Esophagus muscularis mucosa (tissue), 4 donors: Measurements from ENCODE around the gene APOL3. TPM values are rescaled to one million over a fixed set of nuclear protein-coding genes. Genes with fewer than 3 reads are reported as not detected.

ENCODE experiments used
- DNase-seq: peaks from one replicate; pipeline ENCODE4 v3.0.0-alpha.2; 2017; ENCODE audit errors: extremely low spot score
- H3K27ac ChIP-seq, 4 donors: fragments of 200-600 bp; sonication (generic); replicated peaks in 1 of 4; 1 replicate in 3 of 4; 2 replicates in 1 of 4; pipeline ENCODE4 v1.5.1; 2016 to 2019; ENCODE audit warnings: mild to moderate bottlenecking in 1 of 4
- H3K27me3 ChIP-seq, 4 donors: fragments of 200-600 bp; sonication (generic); one replicate each; pipeline versions ENCODE4 v1.5.1 to v1.6.0; 2016 to 2019
- H3K36me3 ChIP-seq, 4 donors: fragments of 200-600 bp; sonication (generic); one replicate each; pipeline ENCODE4 v1.5.1; 2016 to 2019
- H3K4me1 ChIP-seq, 4 donors: fragments of 200-600 bp; sonication (generic); one replicate each; pipeline ENCODE4 v1.5.1; 2016 to 2019
- H3K4me3 ChIP-seq, 4 donors: fragments of 200-600 bp; sonication (generic); 1 replicate in 2 of 4; 2 replicates in 2 of 4; pipeline ENCODE4 v1.5.1; 2016 to 2019; ENCODE audit warnings: mild to moderate bottlenecking in 4 of 4, moderate library complexity in 1 of 4
- H3K9me3 ChIP-seq, 4 donors: fragments of 200-600 bp; sonication (generic); 1 replicate in 3 of 4; 2 replicates in 1 of 4; pipeline ENCODE4 v1.5.1; 2016 to 2019
- EP300 ChIP-seq: sonication (generic); formaldehyde crosslinking; IDR thresholded peaks from one replicate; pipeline ENCODE4 v1.6.1; 2017; ENCODE audit warnings: antibody characterized with exemption
- POLR2A ChIP-seq: fragments of 450-650 bp; IDR thresholded peaks from one replicate; pipeline ENCODE4 v1.6.1; 2017; ENCODE audit warnings: antibody characterized with exemption, moderate library complexity, mild to moderate bottlenecking, low read depth
- POLR2AphosphoS5 ChIP-seq, 2 donors: sonication (generic); formaldehyde crosslinking; IDR thresholded peaks; one replicate each; pipeline ENCODE4 v1.6.1; 2017; ENCODE audit warnings: antibody characterized with exemption in 2 of 2
- WGBS: methylation state at CpG from one replicate; pipeline ENCODE4 v1.1.5; 2018; 5-methylcytosine and 5-hydroxymethylcytosine counted together
- intact Hi-C: fragments of 100-400 bp; cut with DNase I; formaldehyde crosslinking; loops from one replicate; pipeline ENCODE4 v1.15.1; 2023
- total RNA-seq, 4 donors: library from RNA; depleted of rRNA; stranded (reverse); fragments of >200 nt; gene quantifications; one replicate each; pipeline versions ENCODE4 v1.1.0 to v1.2.1, GENCODE V29; 2016
- TF ChIP-seq, protein P1 (sequence below), 3 experiments: fragments of 200-600 bp in 2 of 3; fragments of 450-650 bp in 1 of 3; sonication (generic) in 2 of 3; IDR thresholded peaks; one replicate each; pipeline ENCODE4 v1.5.1; 2017 to 2019; ENCODE audit warnings: antibody characterized with exemption in 3 of 3, mild to moderate bottlenecking in 2 of 3, moderate library complexity in 1 of 3

Gene APOL3
- total RNA-seq, 4 donors from 2014 or later, result 36.5 to 76.3 (median 52.8) TPM

DNA sequence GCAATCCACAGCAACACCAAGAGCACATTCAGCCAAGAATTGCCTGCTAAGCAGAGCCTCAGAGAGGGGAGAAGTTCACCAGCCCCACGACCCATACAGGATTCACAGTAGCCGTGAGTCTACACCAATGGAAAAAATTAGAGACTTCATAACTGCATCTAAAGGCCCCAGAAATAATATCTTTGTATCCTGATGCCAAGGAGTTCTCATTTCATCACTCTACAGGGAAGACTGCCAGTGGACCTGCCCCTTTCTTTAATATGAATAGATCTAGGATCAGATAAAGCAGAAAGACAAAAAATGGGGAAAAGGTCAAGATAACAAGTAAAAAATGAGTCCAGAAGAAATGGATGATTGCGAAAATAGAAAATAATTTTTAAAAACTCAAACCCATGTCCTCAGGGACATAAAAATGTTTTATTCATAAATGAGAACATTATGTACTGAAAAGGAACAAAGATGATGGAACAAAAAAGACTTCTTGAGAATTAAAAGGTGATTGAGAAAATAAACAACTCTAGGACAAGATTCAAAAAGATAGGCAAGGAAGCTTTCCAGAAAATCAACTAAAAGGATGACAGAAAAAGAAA, 9.5 kb downstream of the APOL3 start:
- TF ChIP-seq POLR2A (no peak), POLR2AphosphoS5 (IDR thresholded peaks at IDR 0.05) (no peak), EP300 (no peak)
- TF ChIP-seq, protein P1, sequence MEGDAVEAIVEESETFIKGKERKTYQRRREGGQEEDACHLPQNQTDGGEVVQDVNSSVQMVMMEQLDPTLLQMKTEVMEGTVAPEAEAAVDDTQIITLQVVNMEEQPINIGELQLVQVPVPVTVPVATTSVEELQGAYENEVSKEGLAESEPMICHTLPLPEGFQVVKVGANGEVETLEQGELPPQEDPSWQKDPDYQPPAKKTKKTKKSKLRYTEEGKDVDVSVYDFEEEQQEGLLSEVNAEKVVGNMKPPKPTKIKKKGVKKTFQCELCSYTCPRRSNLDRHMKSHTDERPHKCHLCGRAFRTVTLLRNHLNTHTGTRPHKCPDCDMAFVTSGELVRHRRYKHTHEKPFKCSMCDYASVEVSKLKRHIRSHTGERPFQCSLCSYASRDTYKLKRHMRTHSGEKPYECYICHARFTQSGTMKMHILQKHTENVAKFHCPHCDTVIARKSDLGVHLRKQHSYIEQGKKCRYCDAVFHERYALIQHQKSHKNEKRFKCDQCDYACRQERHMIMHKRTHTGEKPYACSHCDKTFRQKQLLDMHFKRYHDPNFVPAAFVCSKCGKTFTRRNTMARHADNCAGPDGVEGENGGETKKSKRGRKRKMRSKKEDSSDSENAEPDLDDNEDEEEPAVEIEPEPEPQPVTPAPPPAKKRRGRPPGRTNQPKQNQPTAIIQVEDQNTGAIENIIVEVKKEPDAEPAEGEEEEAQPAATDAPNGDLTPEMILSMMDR (IDR thresholded peaks at IDR 0.05), result no peak
- peak overlapping the region; percentile 55 to 78 (median 68) for H3K27ac ChIP-seq
- WGBS, result 61% methylated on average over 3 of the region's 3 CpGs
- H3K27me3 ChIP-seq, result no peaks in the 10 kb centered on the region
- peaks cover 61 to 82% (median 76%) of the 10 kb centered on the region in 4 donors for H3K4me1 ChIP-seq
- H3K36me3 ChIP-seq, result peaks cover 0 to 28% (median 17%) of the 10 kb centered on the region in 4 donors
- intact Hi-C loops, result no loop called here
- peak overlapping the region in 1 of 4 donors; percentile 8 for H3K4me3 ChIP-seq
- no peaks in the 10 kb centered on the region for H3K9me3 ChIP-seq
- no peak for DNase-seq

DNA sequence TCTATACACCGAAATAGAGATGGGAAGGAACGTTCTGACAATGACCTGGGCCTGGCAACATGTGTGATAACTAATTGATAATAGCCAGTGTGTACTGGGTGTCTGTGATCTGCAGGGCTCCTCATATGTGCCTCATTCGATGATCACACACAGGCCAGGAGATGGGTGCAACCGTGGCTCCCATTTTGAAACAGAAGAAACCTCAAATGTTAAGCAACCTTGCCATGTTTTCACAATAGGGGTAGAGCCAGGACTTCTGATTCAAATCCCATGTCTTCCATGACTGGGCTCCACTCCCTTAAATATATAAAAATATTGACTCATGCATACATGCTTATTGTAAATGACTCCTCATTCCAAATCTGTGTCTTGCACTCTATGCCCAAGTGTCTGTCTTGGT, 11.1 kb downstream of the APOL3 start:
- Histone ChIP-seq H3K9me3 (no peaks in the 10 kb centered on the region), H3K27ac (peak overlapping the region in 2 of 4 donors; percentile 74 to 77), H3K4me3 (no peak overlapping the region), H3K36me3 (peaks cover 0 to 32% (median 20%) of the 10 kb centered on the region in 4 donors), H3K27me3 (no peaks in the 10 kb centered on the region), H3K4me1 (peaks cover 51 to 73% (median 69%) of the 10 kb centered on the region in 4 donors)
- no peak for TF ChIP-seq POLR2AphosphoS5 (IDR thresholded peaks at IDR 0.05)
- TF ChIP-seq POLR2A, result no peak
- intact Hi-C loops, result no loop called here
- no peak for DNase-seq
- WGBS, result 86% methylated on average over 4 of the region's 4 CpGs

GRCh38 chr22:36148411-36148810, 12.1 kb downstream of the APOL3 start:
- Histone ChIP-seq H3K4me1 (peaks cover 41 to 66% (median 58%) of the 10 kb centered on the region in 4 donors), H3K4me3 (no peak overlapping the region), H3K36me3 (peaks cover 0 to 42% (median 30%) of the 10 kb centered on the region in 4 donors), H3K27ac (peak overlapping the region in 2 of 4 donors; percentile 41 to 77), H3K27me3 (no peaks in the 10 kb centered on the region), H3K9me3 (no peaks in the 10 kb centered on the region)
- TF ChIP-seq, protein P1 (IDR thresholded peaks at IDR 0.05), result no peak
- no peak for TF ChIP-seq POLR2AphosphoS5 (IDR thresholded peaks at IDR 0.05)
- TF ChIP-seq POLR2A, result no peak
- no peak for TF ChIP-seq EP300
- 89% methylated on average over 8 of the region's 8 CpGs for WGBS
- DNase-seq, result no peak
- intact Hi-C loops, result no loop called here

DNA sequence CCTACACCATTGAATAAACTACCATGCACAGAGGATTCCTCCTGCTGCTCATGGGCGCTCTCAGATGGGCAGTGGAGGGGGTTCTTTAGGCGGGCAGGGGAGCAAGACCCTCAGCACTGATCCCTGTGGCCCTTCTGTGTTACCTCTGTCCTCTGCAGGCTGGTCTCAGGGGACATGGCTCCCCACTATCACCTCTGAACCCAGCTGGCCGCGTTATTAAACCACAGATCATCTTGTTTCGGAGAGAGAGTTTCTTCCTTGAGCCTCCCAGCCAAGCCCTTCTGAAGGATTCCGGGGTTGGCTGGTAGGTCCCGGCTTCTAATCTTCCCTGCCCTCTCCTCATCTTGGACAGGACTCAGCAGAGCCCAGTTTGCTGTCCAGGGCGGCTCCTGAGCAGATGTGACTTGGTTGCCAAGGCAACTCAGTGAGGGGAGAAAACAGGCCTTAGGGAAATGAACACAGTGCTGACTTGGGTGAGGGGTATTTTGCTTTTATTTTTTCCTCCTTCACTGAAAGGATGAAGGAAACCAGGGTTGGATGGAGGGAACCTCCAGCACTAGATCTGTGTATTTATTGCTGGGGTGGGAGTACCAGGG, 13.3 kb downstream of the APOL3 start:
- DNase-seq, result no peak
- Histone ChIP-seq H3K9me3 (no peaks in the 10 kb centered on the region), H3K36me3 (peaks cover 0 to 53% (median 35%) of the 10 kb centered on the region in 4 donors), H3K4me1 (peaks cover 38 to 62% (median 52%) of the 10 kb centered on the region in 4 donors), H3K4me3 (no peak overlapping the region), H3K27ac (peak overlapping the region in 3 of 4 donors; percentile 10 to 44 (median 21)), H3K27me3 (no peaks in the 10 kb centered on the region)
- 70% methylated on average over 8 of the region's 8 CpGs for WGBS
- TF ChIP-seq, protein P1 (IDR thresholded peaks at IDR 0.05), result no peak
- TF ChIP-seq POLR2A, result no peak
- no peak for TF ChIP-seq EP300
- TF ChIP-seq POLR2AphosphoS5 (IDR thresholded peaks at IDR 0.05), result no peak
- intact Hi-C loops, result no loop called here

GRCh38 chr22:36145881-36146280, 14.7 kb downstream of the APOL3 start:
- intact Hi-C loops, result loop anchor here (2.0 kb wide), 1 partner anchor 37 kb away; no protein-coding TSS in a partner anchor
- Histone ChIP-seq H3K4me3 (no peak overlapping the region), H3K9me3 (no peaks in the 10 kb centered on the region), H3K27ac (peak overlapping the region in 3 of 4 donors; percentile 13 to 58 (median 57)), H3K36me3 (peaks cover 0 to 65% (median 47%) of the 10 kb centered on the region in 4 donors), H3K4me1 (peaks cover 30 to 49% (median 41%) of the 10 kb centered on the region in 4 donors), H3K27me3 (no peaks in the 10 kb centered on the region)
- TF ChIP-seq POLR2AphosphoS5 (IDR thresholded peaks at IDR 0.05) (no peak), POLR2A (no peak)
- DNase-seq, result no peak
- WGBS, result 62% methylated on average over 3 of the region's 4 CpGs
